Testis (tissue), 3 donors: ENCODE results near the gene TCERG1L. TPM values are rescaled to one million over a fixed set of nuclear protein-coding genes. Genes with fewer than 3 reads are reported as not detected.

ENCODE experiments used
- DNase-seq: peaks from one replicate; pipeline ENCODE4 v3.0.0-alpha.2; 2019
- H3K27ac ChIP-seq, 2 donors: fragments of 200-600 bp; sonication (generic); one replicate each; pipeline ENCODE4 v1.5.1; 2019
- H3K27me3 ChIP-seq: fragments of 200-600 bp; sonication (generic); one replicate; pipeline ENCODE4 v1.5.1; 2019
- H3K36me3 ChIP-seq: fragments of 200-600 bp; sonication (generic); one replicate; pipeline ENCODE4 v1.5.1; 2017; ENCODE audit warnings: low read depth; ENCODE audit errors: missing control alignments
- H3K4me1 ChIP-seq: fragments of 200-600 bp; sonication (generic); one replicate; pipeline ENCODE4 v1.5.1; 2019
- H3K4me3 ChIP-seq, 2 donors: fragments of 200-600 bp; sonication (generic); one replicate each; pipeline ENCODE4 v1.5.1; 2017 to 2019
- H3K9me3 ChIP-seq: fragments of 200-600 bp; sonication (generic); one replicate; pipeline ENCODE4 v1.5.1; 2017
- CTCF ChIP-seq, 3 experiments: fragments of 450-650 bp in 2 of 3; fragments of 200-600 bp in 1 of 3; sonication (generic) in 1 of 3; IDR thresholded peaks; one replicate each; pipeline ENCODE4 v1.5.1; 2016 to 2019; ENCODE audit warnings: antibody characterized with exemption in 3 of 3, mild to moderate bottlenecking in 2 of 3, moderate library complexity in 1 of 3
- POLR2A ChIP-seq: fragments of 450-650 bp; IDR thresholded peaks from one replicate; pipeline ENCODE4 v1.6.1; 2017; ENCODE audit warnings: antibody characterized with exemption, mild to moderate bottlenecking, moderate library complexity
- WGBS, 2 donors: methylation state at CpG; one replicate each; pipeline ENCODE4 v1.1.5; 2018; 5-methylcytosine and 5-hydroxymethylcytosine counted together
- intact Hi-C: fragments of 100-400 bp; cut with DNase I; formaldehyde crosslinking; loops from one replicate; pipeline ENCODE4 v1.15.1; 2023; ENCODE audit warnings: low total_unique reads
- polyA plus RNA-seq: library from polyadenylated mRNA; stranded (reverse); fragments of 350-450 nt; fragmentation: Illumina TruSeq; extraction: RNeasy Lipid Tissue Mini Kit (QIAGEN cat#74804); gene quantifications from one replicate; pipeline ENCODE4 v1.2.3, GENCODE V29; 2014; ENCODE audit warnings: low read depth, low replicate concordance; ENCODE audit not compliant: insufficient read depth
- total RNA-seq, 2 donors: library from RNA; depleted of rRNA; stranded (reverse); fragments of >200 nt; gene quantifications; one replicate each; pipeline ENCODE4 v1.2.3, GENCODE V29; 2016

Gene TCERG1L
- total and polyA plus RNA-seq, 3 donors from 2014 or later = 3.0 to 8.3 (median 7.7) TPM

GRCh38 chr10:131124945-131125344 is 186.6 kb downstream of the TCERG1L start:
- Histone ChIP-seq H3K4me3 (no peak overlapping the region), H3K27ac (no peak overlapping the region), H3K36me3 (no peaks in the 10 kb centered on the region), H3K27me3 (no peaks in the 10 kb centered on the region), H3K9me3 (no peaks in the 10 kb centered on the region), H3K4me1 (no peaks in the 10 kb centered on the region)
- intact Hi-C loops = no loop called here
- no peak for DNase-seq
- no peak for TF ChIP-seq CTCF (IDR thresholded peaks at IDR 0.05)
- no peak for TF ChIP-seq POLR2A

GRCh38 chr10:131123496-131123895 is 188.0 kb downstream of the TCERG1L start:
- no peaks in the 10 kb centered on the region for H3K4me1 ChIP-seq
- TF ChIP-seq CTCF (IDR thresholded peaks at IDR 0.05) (no peak), POLR2A (no peak)
- WGBS, 2 donors = 89 to 93% methylated on average over 5 to 11 of the region's 11 CpGs
- no peak overlapping the region for H3K4me3 ChIP-seq
- H3K9me3 ChIP-seq = no peaks in the 10 kb centered on the region
- intact Hi-C loops = no loop called here
- no peaks in the 10 kb centered on the region for H3K27me3 ChIP-seq
- no peaks in the 10 kb centered on the region for H3K36me3 ChIP-seq
- H3K27ac ChIP-seq = no peak overlapping the region
- DNase-seq = no peak

GRCh38 chr10:131121511-131122035 is 189.9 kb downstream of the TCERG1L start:
- Histone ChIP-seq H3K4me3 (no peak overlapping the region), H3K9me3 (no peaks in the 10 kb centered on the region), H3K36me3 (no peaks in the 10 kb centered on the region), H3K27ac (no peak overlapping the region), H3K27me3 (no peaks in the 10 kb centered on the region), H3K4me1 (no peaks in the 10 kb centered on the region)
- intact Hi-C loops = no loop called here
- DNase-seq = no peak
- 94 to 97% methylated on average over 2 to 11 of the region's 11 CpGs for WGBS, 2 donors
- no peak for TF ChIP-seq POLR2A
- no peak for TF ChIP-seq CTCF (IDR thresholded peaks at IDR 0.05)

GRCh38 chr10:131119626-131120355 is 191.7 kb downstream of the TCERG1L start:
- Histone ChIP-seq H3K4me3 (no peak overlapping the region), H3K9me3 (no peaks in the 10 kb centered on the region), H3K36me3 (no peaks in the 10 kb centered on the region), H3K27me3 (no peaks in the 10 kb centered on the region), H3K4me1 (no peaks in the 10 kb centered on the region), H3K27ac (no peak overlapping the region)
- no peak for TF ChIP-seq CTCF (IDR thresholded peaks at IDR 0.05)
- intact Hi-C loops = no loop called here
- no peak for DNase-seq
- 87 to 89% methylated on average over 17 of the region's 17 CpGs for WGBS, 2 donors
